GM18861 (cell line): ENCODE measurements around the gene SPDYE5.
"Not testable (repeated sequence)": the region's sequence is repeated elsewhere in the genome, so short reads cannot be mapped to it uniquely, and the experiment has no call there.

ENCODE experiments used
- ATAC-seq: cut with Tn5 transposase; IDR thresholded peaks from one replicate; pipeline ENCODE4 v1.9.1; 2021; ENCODE audit not compliant: unreplicated experiment

The SPDYE5 gene

GRCh38 chr7:75492020-75492419 lies at the start of gene SPDYE5:
Gene SPDYE5 (plus strand): TSS chr7:75492320. CDS start chr7:75494048, 1,728 bp downstream.
- ATAC-seq, result not testable (repeated sequence)

GRCh38 chr7:75442465-75443111 lies 49.5 kb upstream of the SPDYE5 start:
- ATAC-seq, result peak; percentile 71

- not testable (repeated sequence) for ATAC-seq
Measured at GRCh38 chr7:75449946-75450345, 42.2 kb upstream of the SPDYE5 start.

GRCh38 chr7:75452494-75452955 lies 39.6 kb upstream of the SPDYE5 start:
- ATAC-seq, result peak; percentile 90

DNA sequence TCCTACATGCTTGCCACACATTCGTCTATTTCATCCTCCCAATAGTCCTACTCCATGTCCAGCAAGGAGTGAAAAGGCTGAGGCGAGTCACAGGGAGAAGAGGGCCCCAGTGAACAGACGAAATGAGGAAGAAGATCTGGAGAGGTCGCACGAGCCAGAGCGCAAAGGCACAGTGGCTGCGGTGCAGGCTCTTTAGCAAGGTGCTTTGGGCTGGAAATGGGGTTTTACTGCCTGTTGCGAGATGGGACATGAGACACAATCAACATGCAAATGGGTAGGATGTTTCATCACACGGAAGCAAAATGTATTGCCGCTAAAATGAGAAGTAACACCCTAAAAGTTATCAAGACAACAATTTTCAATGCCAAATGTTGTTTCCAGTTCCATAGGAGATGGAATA lies 35.7 kb upstream of the SPDYE5 start:
- not testable (repeated sequence) for ATAC-seq

DNA sequence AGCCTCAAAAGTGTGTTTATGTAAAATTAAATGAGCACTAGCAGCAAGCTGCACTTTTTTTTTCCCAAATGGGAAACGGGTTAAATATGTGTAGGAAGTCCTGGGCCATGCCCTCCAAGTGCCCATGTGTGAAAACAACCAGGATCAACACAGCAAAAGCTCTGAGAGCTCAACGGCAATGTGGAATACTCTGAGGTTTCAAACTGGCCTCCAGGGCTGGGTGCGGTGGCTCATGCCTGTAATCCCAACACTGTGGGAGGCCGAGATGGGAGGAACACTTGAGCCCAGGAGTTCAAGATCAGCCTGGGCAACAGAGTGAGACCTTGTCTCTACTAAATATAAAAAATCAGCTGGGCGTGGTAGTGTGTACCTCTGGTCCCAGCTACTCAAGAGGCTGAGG lies 34.1 kb upstream of the SPDYE5 start:
- not testable (repeated sequence) for ATAC-seq

GRCh38 chr7:75460541-75460940 lies 31.6 kb upstream of the SPDYE5 start:
- ATAC-seq, result not testable (repeated sequence)

DNA sequence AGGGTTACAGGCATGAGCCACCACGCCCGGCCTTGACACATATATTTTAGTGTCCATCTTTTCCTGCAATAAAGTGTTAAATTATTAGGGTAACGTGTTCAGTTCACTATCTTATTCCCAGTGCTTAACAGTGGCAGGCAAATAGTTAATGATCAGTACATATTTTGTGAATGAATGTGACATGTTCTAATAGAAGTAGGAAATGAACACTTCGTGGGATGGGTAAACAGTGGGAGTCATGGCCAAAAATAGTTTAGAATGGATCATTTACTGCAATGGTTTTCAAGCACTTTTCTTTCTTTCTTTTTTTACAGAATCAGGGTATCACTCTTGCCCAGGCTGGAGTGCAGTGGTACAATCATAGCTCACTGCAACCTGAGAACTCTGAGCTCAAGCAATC lies 22.0 kb upstream of the SPDYE5 start:
- not testable (repeated sequence) for ATAC-seq

- ATAC-seq, result not testable (repeated sequence)
Measured at GRCh38 chr7:75477457-75477856, 14.7 kb upstream of the SPDYE5 start.

GRCh38 chr7:75480313-75480712 lies 11.8 kb upstream of the SPDYE5 start:
- not testable (repeated sequence) for ATAC-seq

DNA sequence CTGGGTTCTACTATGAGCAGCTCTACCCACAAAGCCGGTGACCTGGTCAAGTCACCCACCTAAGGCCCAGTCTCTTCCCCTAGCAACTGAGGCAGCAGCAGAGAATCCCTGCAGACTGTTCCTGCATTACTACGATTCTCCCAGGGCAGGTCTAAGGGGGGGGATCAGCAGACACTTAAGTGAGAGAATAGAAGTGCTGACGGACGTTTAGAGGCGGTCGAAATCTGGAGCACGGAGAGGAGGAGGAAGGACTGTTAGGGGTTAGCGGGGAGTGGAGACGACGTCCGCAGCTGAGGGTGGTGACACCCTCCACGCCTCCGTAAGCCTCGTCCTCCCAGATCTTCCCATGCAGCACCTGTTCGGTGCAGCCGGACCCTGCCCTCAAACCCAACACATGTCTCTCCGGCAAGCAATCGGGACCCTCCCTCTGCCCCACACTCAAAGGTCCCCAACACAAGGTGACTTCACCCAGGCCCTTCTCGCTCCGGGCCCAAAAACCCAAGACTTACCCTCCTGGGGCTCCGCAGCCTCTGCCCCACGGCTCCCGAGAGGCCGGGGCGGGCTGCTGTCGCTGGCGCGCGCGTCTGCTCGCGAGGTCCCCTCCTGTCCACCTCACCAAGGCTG lies 6.7 kb upstream of the SPDYE5 start:
- not testable (repeated sequence) for ATAC-seq

GRCh38 chr7:75485979-75486643 lies 6.0 kb upstream of the SPDYE5 start, which contains the start of gene POM121C:
Gene POM121C (minus strand): TSS chr7:75486299. CDS start chr7:75441496, 44,803 bp downstream.
- ATAC-seq, result peak; percentile 97

DNA sequence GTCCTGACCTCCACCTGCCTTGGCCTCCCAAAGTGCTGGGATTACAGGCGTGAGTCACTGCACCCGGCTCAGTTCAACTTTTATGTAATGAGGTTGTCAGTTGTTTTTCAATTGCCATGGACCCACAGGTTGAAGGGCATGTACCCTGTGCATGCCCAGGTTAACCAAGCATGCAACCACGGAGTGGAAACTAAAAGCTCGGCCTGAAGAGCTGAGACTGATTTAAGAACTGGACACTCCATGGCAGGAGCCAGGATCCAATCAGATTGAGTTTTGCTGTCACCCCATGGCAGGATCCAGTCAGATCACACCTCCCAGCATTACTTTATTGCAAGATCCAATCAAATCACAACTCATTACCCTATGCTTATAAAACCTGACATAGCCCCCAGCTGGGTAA lies 16.9 kb downstream of the SPDYE5 start:
- ATAC-seq, result not testable (repeated sequence)

DNA sequence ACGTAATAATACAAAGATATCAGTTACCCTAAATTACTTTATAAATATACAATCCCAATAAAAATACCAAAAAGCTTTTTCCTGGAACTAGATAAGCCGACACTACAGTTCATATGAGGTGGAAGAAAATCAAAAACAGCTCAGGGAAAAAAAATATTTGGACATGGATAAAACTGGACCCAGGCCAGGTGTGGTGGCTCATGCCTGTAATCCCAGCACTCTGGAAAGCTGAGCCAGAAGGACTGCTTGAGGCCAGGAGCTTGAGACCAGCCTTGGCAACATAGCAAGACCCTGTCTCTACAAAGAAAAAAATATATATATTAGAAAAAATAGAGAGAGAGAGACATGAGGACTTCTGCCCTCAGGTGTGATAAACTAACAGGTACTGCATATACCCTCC lies 26.7 kb downstream of the SPDYE5 start:
- not testable (repeated sequence) for ATAC-seq

- ATAC-seq, result not testable (repeated sequence)
Measured at GRCh38 chr7:75521727-75522126, 29.6 kb downstream of the SPDYE5 start.

DNA sequence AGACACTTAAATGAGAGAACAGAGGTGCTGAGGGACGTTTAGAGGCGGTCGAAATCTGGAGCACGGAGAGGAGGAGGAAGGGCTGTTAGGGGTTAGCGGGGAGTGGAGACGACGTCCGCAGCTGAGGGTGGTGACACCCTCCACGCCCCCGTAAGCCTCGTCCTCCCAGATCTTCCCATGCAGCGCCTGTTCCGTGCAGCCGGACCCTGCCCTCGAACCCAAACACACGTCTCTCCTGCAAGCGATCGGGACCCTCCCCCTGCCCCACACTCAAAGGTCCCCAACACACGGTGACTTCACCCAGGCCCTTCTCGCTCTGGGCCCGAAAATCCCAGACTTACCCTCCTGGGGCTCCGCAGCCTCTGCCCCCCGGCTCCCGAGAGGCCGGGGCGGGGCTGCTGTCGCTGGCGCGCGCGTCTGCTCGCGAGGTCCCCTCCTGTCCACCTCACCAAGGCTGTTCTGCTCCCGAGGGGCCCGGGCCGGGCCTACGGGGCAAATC lies 35.2 kb downstream of the SPDYE5 start:
- not testable (repeated sequence) for ATAC-seq

GRCh38 chr7:75531359-75531821 lies 39.3 kb downstream of the SPDYE5 start:
- no peak for ATAC-seq

DNA sequence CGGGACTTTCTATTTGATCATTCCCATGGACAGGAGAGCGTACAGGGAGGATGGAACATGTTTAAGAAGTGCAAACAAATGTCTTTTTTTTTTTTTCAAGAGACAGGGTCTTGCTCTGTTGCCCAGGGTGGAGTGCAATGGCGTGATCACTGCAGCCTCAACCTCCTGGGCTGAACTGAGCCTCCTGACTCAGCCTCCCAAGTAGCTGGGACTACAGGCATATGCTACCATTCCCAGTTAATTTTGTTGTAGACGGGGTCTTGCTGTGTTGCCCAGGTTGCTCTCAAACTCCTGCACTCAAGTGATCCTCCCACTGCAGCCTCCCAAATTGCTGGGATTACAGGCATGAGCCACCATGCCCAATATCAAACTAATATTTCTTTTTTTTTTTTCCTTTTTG lies 40.5 kb downstream of the SPDYE5 start:
- ATAC-seq, result no peak

GRCh38 chr7:75533926-75534325 lies 41.8 kb downstream of the SPDYE5 start:
- no peak for ATAC-seq

- ATAC-seq, result peak; percentile 92
Measured at GRCh38 chr7:75534727-75535307, 42.7 kb downstream of the SPDYE5 start.

- ATAC-seq, result no peak
Measured at GRCh38 chr7:75536491-75536890, 44.4 kb downstream of the SPDYE5 start.
